Measurements from ENCODE around the gene TXNDC8. TPM values are rescaled to one million over a fixed set of nuclear protein-coding genes. Genes with fewer than 3 reads are reported as not detected.

TXNDC8 gene
- total and polyA plus RNA-seq, 2 donors (not counting 1 experiment from before 2014, with no cell fraction given), result not detected

DNA sequence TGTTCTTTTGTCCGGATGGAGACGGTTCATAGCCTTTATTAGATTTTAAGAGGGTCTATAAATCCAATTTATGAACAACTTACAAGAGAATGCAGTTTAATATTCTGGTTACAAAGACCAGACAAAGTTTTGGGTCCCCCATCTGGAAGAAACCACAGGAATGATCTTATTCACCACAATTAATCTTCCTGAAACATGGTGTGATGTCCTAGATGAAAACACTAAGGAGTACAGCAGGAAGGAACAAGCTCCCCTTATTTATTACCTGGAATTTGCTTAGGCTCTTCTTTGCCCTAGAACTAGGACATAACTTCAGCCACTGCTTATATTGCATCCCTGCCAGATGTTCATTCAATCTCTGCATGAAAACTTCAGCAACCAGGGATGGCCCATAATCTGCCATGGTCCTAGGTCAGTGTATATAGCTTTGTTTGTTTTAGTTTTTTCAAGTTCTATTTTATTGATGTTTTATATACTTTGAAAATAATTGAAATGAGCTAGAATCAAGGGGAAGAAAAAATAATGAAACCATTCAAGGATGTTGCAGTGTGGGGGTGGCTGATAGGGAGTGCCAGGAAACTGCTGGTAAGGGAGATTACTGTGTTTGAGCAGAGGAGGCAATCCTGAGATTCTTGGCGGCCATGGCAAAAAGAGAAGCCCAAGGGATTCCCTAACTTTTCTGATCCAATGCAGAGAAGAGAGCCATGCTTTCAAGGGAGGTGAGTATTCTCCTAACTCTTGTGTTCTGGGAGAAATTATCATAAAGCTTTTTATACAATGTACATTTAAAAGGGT is 16.8 kb downstream of the TXNDC8 start:
- Histone ChIP-seq H3K4me3 (ENCODE audit: control extremely low read depth in 1 of 5, extremely low read depth in 1 of 5, insufficient read depth in 1 of 5, low read depth in 2 of 5, low read length in 4 of 5) (no peak overlapping the region), H3K9ac (ENCODE audit: low read length) (no peak overlapping the region), H3K4me1 (ENCODE audit: control insufficient read depth in 2 of 2, insufficient read depth in 2 of 2, low read length in 2 of 2) (peaks cover 5 to 11% of the 10 kb centered on the region in 2 donors), H3K27me3 (replicated peaks in 1 of 4; ENCODE audit: control extremely low read depth in 1 of 4, control insufficient read depth in 3 of 4, insufficient read depth in 4 of 4, low read length in 3 of 4) (no peaks in the 10 kb centered on the region), H3K9me3 (ENCODE audit: control extremely low read depth in 1 of 3, control insufficient read depth in 2 of 3, insufficient read depth in 1 of 3, low read length in 2 of 3) (no peaks in the 10 kb centered on the region), H3K36me3 (replicated peaks in 1 of 2; ENCODE audit: control extremely low read depth in 1 of 2, control insufficient read depth in 1 of 2, extremely low read depth in 1 of 2, insufficient read depth in 2 of 2, low read length in 1 of 2) (no peaks in the 10 kb centered on the region), H3K4me2 (replicated peaks; ENCODE audit: low read depth, low read length, poor library complexity, severe bottlenecking) (no peak overlapping the region), H3K79me2 (ENCODE audit: control insufficient read depth, insufficient read depth, low read length) (no peaks in the 10 kb centered on the region), H3K27ac (ENCODE audit: low read length in 2 of 2) (no peak overlapping the region), H2AFZ (ENCODE audit: insufficient read depth, low read depth, low read length, poor library complexity, severe bottlenecking) (no peak overlapping the region), H4K20me1 (ENCODE audit: control insufficient read depth, insufficient read depth, low read length, poor library complexity, severe bottlenecking) (no peaks in the 10 kb centered on the region)
- Mint-ChIP-seq H3K9me3 (ENCODE audit: insufficient read depth) (no peaks in the 10 kb centered on the region), H3K27me3 (peaks cover 9% of the 10 kb centered on the region), H3K4me3 (no peak overlapping the region), H3K4me1 (peaks cover 12% of the 10 kb centered on the region), H3K27ac (no peak overlapping the region)
- intact Hi-C loops (cut with micrococcal nuclease), result no loop called here
- no peak for TF ChIP-seq EZH2 (IDR thresholded peaks at IDR 0.05; ENCODE audit: borderline replicate concordance, insufficient read depth, low read depth, low read length, poor library complexity, severe bottlenecking)
- no peak for ATAC-seq (ENCODE audit: low read depth)
- no peak for DNase-seq
- 33% methylated on average over 1 of the region's 3 CpGs for WGBS (ENCODE audit: insufficient coverage)
- CTCF ChIA-PET, result no interaction called here
- POLR2A ChIA-PET, result no interaction called here

DNA sequence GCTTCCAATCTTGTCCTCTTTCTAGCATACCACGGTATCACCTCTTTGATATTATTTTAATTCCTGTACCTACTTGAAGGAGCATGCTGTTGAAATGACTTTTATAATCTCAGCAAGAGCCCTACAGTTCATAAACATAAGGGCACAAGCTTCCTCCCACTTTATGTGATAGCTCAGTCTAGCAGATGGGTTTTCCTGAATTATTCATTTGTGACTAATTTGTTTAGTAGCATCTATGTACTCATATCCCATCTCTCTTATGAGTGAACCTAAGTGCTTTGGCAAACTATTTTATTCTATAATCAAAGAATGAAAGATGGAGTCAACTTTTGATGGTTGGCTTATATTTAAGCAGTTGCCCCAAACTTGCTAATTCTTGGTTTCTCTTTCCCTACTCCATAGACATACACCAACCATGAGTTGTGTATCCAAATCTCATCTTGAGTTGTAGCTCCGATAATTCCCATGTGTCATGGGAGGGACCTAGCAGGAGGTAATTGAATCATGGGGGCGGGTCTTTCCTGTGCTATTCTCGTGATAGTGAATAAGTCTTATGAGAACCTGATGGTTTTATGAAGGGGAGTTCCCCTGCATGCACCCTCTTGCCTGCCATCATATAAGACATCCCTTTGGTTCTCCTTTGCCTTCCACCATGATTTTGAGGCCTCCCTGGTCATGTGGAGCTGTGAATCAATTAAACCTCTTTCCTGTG is 17.7 kb downstream of the TXNDC8 start:
- no CpG with 5 or more reads among the region's 4 CpGs for WGBS (ENCODE audit: insufficient coverage)
- Histone ChIP-seq H3K9me3 (ENCODE audit: control extremely low read depth in 1 of 3, control insufficient read depth in 2 of 3, insufficient read depth in 1 of 3, low read length in 2 of 3) (no peaks in the 10 kb centered on the region), H3K4me2 (replicated peaks; ENCODE audit: low read depth, low read length, poor library complexity, severe bottlenecking) (no peak overlapping the region), H3K4me1 (ENCODE audit: control insufficient read depth in 2 of 2, insufficient read depth in 2 of 2, low read length in 2 of 2) (peaks cover 5 to 12% of the 10 kb centered on the region in 2 donors), H3K4me3 (ENCODE audit: control extremely low read depth in 1 of 5, extremely low read depth in 1 of 5, insufficient read depth in 1 of 5, low read depth in 2 of 5, low read length in 4 of 5) (no peak overlapping the region), H3K79me2 (ENCODE audit: control insufficient read depth, insufficient read depth, low read length) (no peaks in the 10 kb centered on the region), H2AFZ (ENCODE audit: insufficient read depth, low read depth, low read length, poor library complexity, severe bottlenecking) (no peak overlapping the region), H4K20me1 (ENCODE audit: control insufficient read depth, insufficient read depth, low read length, poor library complexity, severe bottlenecking) (no peaks in the 10 kb centered on the region), H3K9ac (ENCODE audit: low read length) (no peak overlapping the region), H3K27me3 (replicated peaks in 1 of 4; ENCODE audit: control extremely low read depth in 1 of 4, control insufficient read depth in 3 of 4, insufficient read depth in 4 of 4, low read length in 3 of 4) (no peaks in the 10 kb centered on the region), H3K27ac (ENCODE audit: low read length in 2 of 2) (no peak overlapping the region), H3K36me3 (replicated peaks in 1 of 2; ENCODE audit: control extremely low read depth in 1 of 2, control insufficient read depth in 1 of 2, extremely low read depth in 1 of 2, insufficient read depth in 2 of 2, low read length in 1 of 2) (no peaks in the 10 kb centered on the region)
- Mint-ChIP-seq H3K9me3 (ENCODE audit: insufficient read depth) (no peaks in the 10 kb centered on the region), H3K27ac (no peak overlapping the region), H3K4me1 (peaks cover 12% of the 10 kb centered on the region), H3K27me3 (peaks cover 9% of the 10 kb centered on the region), H3K4me3 (no peak overlapping the region)
- ChIA-PET CTCF (no interaction called here), POLR2A (no interaction called here)
- DNase-seq, result no peak
- no peak for ATAC-seq (ENCODE audit: low read depth)
- TF ChIP-seq, protein P1, sequence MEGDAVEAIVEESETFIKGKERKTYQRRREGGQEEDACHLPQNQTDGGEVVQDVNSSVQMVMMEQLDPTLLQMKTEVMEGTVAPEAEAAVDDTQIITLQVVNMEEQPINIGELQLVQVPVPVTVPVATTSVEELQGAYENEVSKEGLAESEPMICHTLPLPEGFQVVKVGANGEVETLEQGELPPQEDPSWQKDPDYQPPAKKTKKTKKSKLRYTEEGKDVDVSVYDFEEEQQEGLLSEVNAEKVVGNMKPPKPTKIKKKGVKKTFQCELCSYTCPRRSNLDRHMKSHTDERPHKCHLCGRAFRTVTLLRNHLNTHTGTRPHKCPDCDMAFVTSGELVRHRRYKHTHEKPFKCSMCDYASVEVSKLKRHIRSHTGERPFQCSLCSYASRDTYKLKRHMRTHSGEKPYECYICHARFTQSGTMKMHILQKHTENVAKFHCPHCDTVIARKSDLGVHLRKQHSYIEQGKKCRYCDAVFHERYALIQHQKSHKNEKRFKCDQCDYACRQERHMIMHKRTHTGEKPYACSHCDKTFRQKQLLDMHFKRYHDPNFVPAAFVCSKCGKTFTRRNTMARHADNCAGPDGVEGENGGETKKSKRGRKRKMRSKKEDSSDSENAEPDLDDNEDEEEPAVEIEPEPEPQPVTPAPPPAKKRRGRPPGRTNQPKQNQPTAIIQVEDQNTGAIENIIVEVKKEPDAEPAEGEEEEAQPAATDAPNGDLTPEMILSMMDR (IDR thresholded peaks at IDR 0.05), result no peak
- no peak for TF ChIP-seq EZH2 (IDR thresholded peaks at IDR 0.05; ENCODE audit: borderline replicate concordance, insufficient read depth, low read depth, low read length, poor library complexity, severe bottlenecking)
- intact Hi-C loops (cut with micrococcal nuclease), result no loop called here
